Mammary epithelial cell (primary cell): ENCODE results near the gene XPO4.

ENCODE experiments used
- EZH2 ChIP-seq: IDR thresholded peaks from 2 replicates; pipeline ENCODE4 v1.6.1; 2012; ENCODE audit warnings: low read length, inconsistent platforms, borderline replicate concordance
- TF ChIP-seq, protein P1 (sequence below), 2 donors: IDR thresholded peaks in 1 of 2; conservative IDR thresholded peaks in 1 of 2; 2 replicates each; pipeline ENCODE4 v1.5.1; 2011 to 2012; ENCODE audit warnings: inconsistent platforms in 2 of 2, low read length in 2 of 2, mild to moderate bottlenecking in 2 of 2, control low read depth in 1 of 2, low read depth in 1 of 2; ENCODE audit not compliant: insufficient read depth in 1 of 2; ENCODE audit errors: extremely low read depth in 1 of 2

DNA sequence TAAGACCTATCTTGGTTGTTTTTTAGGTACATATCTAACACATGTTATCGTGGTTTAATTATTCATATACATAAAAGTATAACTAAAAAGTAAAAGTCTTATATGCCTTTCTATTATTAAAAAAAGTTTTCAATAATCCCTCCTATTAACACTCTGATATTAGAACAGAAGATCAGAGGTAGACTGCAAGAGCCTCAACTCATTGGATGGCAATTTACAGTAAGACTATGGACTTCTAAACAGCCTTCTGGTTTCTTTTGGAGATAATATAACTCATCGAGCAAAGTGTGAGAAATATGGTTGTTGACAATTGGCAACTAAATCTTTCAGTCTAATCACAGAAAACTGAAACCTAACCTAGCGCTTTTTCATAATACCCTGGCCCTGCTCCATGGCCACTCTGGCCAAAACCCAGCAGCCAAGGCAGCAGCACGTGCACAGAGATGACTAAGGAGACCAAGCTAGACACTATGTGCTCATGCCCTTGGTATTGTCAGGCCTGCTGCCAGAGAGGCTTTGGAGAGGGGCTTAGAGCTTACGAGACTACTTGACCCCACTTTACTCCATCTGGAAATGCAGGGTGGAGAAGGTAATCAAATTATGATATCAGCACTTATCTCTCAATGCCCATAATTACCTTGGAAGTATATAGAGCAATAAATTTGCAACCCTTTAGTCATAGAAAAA, 88.2 kb downstream of the XPO4 start:
- TF ChIP-seq, protein P1, sequence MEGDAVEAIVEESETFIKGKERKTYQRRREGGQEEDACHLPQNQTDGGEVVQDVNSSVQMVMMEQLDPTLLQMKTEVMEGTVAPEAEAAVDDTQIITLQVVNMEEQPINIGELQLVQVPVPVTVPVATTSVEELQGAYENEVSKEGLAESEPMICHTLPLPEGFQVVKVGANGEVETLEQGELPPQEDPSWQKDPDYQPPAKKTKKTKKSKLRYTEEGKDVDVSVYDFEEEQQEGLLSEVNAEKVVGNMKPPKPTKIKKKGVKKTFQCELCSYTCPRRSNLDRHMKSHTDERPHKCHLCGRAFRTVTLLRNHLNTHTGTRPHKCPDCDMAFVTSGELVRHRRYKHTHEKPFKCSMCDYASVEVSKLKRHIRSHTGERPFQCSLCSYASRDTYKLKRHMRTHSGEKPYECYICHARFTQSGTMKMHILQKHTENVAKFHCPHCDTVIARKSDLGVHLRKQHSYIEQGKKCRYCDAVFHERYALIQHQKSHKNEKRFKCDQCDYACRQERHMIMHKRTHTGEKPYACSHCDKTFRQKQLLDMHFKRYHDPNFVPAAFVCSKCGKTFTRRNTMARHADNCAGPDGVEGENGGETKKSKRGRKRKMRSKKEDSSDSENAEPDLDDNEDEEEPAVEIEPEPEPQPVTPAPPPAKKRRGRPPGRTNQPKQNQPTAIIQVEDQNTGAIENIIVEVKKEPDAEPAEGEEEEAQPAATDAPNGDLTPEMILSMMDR (conservative IDR thresholded peaks at IDR 0.05 in 1 of 2, IDR thresholded peaks at IDR 0.05 in 1 of 2; ENCODE audit: extremely low read depth in 1 of 2, insufficient read depth in 1 of 2, low read depth in 1 of 2, low read length in 2 of 2) = no peak
- no peak for TF ChIP-seq EZH2
